Breast epithelium (tissue), 4 donors: Measurements from ENCODE around the gene TYMS. TPM values are rescaled to one million over a fixed set of nuclear protein-coding genes. Genes with fewer than 3 reads are reported as not detected.

Experiments used
- DNase-seq, 2 donors: peaks; one replicate each; pipeline ENCODE4 v3.0.0-alpha.2; 2019; ENCODE audit warnings: low spot score in 2 of 2
- H3K27ac ChIP-seq, 2 donors: fragments of 200-600 bp; sonication (generic) in 1 of 2; one replicate each; pipeline ENCODE4 v1.5.1; 2016 to 2019; ENCODE audit warnings: mild to moderate bottlenecking in 1 of 2
- H3K27me3 ChIP-seq, 2 donors: fragments of 200-600 bp; sonication (generic) in 1 of 2; one replicate each; pipeline versions ENCODE4 v1.5.1 to v1.6.0; 2017 to 2019; ENCODE audit warnings: control low read depth in 1 of 2, mild to moderate bottlenecking in 1 of 2
- H3K36me3 ChIP-seq: fragments of 200-600 bp; one replicate; pipeline ENCODE4 v1.5.1; 2019
- H3K4me1 ChIP-seq, 2 donors: fragments of 200-600 bp; sonication (generic); one replicate each; pipeline ENCODE4 v1.5.1; 2016 to 2019; ENCODE audit warnings: control low read depth in 1 of 2
- H3K4me3 ChIP-seq, 3 donors: fragments of 200-600 bp; sonication (generic); 1 replicate in 2 of 3; 2 replicates in 1 of 3; pipeline ENCODE4 v1.5.1; 2016 to 2019; ENCODE audit warnings: mild to moderate bottlenecking in 3 of 3, moderate library complexity in 2 of 3
- H3K9me3 ChIP-seq, 2 donors: fragments of 200-600 bp; sonication (generic) in 1 of 2; one replicate each; pipeline ENCODE4 v1.5.1; 2016 to 2019; ENCODE audit warnings: control low read depth in 1 of 2
- POLR2A ChIP-seq: fragments of 450-650 bp; IDR thresholded peaks from one replicate; pipeline ENCODE4 v1.6.1; 2016; ENCODE audit warnings: antibody characterized with exemption, mild to moderate bottlenecking, moderate library complexity
- POLR2AphosphoS5 ChIP-seq, 3 donors: sonication (generic); formaldehyde crosslinking; IDR thresholded peaks; one replicate each; pipeline ENCODE4 v1.6.1; 2017; ENCODE audit warnings: antibody characterized with exemption in 3 of 3
- intact Hi-C: fragments of 100-400 bp; cut with DNase I; formaldehyde crosslinking; loops from one replicate; pipeline ENCODE4 v1.15.1; 2023; ENCODE audit warnings: low total_unique reads
- total RNA-seq, 3 donors: library from RNA; depleted of rRNA; stranded (reverse); fragments of >200 nt; gene quantifications; one replicate each; pipeline ENCODE4 v1.1.0, GENCODE V29; 2016
- TF ChIP-seq, protein P1 (sequence below), 3 donors: fragments of 450-650 bp; IDR thresholded peaks; one replicate each; pipeline ENCODE4 v1.5.1; 2016 to 2017; ENCODE audit warnings: antibody characterized with exemption in 3 of 3, mild to moderate bottlenecking in 3 of 3, moderate library complexity in 3 of 3

The TYMS gene
- total RNA-seq, 3 donors from 2014 or later = 1.3 to 2.1 (median 2.0) TPM

DNA sequence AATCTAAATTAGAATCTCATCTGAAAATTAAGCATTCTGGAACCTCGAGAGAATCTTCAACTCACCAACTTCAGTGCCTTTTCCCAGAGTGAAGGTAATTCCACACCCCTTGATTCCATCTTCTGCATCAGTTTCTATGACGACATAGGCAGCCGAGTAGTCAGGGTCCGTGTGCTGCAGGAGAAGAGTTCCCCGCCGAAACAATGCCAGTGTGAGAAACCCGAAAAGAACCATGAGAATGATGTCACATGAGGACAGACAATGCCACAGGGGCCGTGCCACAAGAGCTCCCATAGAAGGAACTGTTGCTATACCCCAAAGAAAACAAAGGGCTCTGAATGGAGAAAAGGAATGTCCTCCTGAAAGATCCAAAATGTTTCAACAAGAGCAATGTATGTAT is 49.0 kb downstream of the TYMS start:
- no peak for DNase-seq
- TF ChIP-seq, protein P1, sequence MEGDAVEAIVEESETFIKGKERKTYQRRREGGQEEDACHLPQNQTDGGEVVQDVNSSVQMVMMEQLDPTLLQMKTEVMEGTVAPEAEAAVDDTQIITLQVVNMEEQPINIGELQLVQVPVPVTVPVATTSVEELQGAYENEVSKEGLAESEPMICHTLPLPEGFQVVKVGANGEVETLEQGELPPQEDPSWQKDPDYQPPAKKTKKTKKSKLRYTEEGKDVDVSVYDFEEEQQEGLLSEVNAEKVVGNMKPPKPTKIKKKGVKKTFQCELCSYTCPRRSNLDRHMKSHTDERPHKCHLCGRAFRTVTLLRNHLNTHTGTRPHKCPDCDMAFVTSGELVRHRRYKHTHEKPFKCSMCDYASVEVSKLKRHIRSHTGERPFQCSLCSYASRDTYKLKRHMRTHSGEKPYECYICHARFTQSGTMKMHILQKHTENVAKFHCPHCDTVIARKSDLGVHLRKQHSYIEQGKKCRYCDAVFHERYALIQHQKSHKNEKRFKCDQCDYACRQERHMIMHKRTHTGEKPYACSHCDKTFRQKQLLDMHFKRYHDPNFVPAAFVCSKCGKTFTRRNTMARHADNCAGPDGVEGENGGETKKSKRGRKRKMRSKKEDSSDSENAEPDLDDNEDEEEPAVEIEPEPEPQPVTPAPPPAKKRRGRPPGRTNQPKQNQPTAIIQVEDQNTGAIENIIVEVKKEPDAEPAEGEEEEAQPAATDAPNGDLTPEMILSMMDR (IDR thresholded peaks at IDR 0.05) = no peak
- TF ChIP-seq POLR2A (no peak), POLR2AphosphoS5 (IDR thresholded peaks at IDR 0.05) (no peak)
- H3K9me3 ChIP-seq = no peaks in the 10 kb centered on the region
- H3K36me3 ChIP-seq = no peaks in the 10 kb centered on the region
- H3K4me3 ChIP-seq = no peak overlapping the region
- H3K27ac ChIP-seq = no peak overlapping the region
- H3K27me3 ChIP-seq = no peaks in the 10 kb centered on the region
- intact Hi-C loops = no loop called here
- peaks cover 0 to 7% of the 10 kb centered on the region in 2 donors for H3K4me1 ChIP-seq

DNA sequence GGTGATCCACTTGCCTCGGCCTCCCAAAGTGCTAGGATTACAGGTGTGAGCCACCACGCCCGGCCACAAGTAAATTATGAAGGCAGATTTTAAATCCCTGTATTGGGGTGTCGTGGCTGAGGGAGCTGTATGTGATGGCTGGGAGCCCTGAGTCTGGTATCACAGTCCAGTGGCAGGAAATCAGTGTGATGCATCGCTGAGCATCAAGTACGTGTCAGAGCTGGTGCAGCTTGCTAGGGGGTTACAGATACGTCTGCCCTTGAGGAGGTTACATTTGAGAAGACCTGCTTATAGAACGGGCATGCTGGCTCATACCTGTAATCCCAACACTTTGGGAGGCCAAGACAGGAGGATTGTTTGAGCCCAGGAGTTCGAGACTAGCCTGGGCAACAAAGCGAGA is 50.6 kb downstream of the TYMS start:
- no peaks in the 10 kb centered on the region for H3K9me3 ChIP-seq
- no peak overlapping the region for H3K27ac ChIP-seq
- peaks cover 0 to 7% of the 10 kb centered on the region in 2 donors for H3K4me1 ChIP-seq
- H3K27me3 ChIP-seq = no peaks in the 10 kb centered on the region
- no peaks in the 10 kb centered on the region for H3K36me3 ChIP-seq
- H3K4me3 ChIP-seq = no peak overlapping the region
- no peak for DNase-seq
- intact Hi-C loops = no loop called here
- TF ChIP-seq POLR2A (no peak), POLR2AphosphoS5 (IDR thresholded peaks at IDR 0.05) (no peak)
- TF ChIP-seq, protein P1 (IDR thresholded peaks at IDR 0.05) = no peak

DNA sequence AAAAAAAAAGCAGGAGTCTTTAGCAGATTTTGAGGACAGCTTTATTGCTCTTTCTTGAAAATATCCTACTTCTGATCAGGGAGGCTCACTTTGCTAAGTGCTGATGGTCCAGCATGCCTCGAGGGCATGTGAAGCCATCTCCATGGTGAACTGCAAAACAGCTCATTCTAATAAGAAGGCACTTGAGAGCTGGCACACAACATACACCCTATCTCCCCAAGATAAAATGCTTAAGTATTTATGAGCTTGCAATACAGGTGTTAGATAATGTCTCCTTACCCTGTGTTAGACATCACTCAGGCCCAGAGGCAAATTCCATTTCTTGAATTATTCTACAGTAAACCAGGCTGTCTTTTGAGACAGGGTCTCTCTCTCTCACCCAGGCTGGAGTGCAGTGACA is 52.3 kb downstream of the TYMS start:
- Histone ChIP-seq H3K9me3 (no peaks in the 10 kb centered on the region), H3K4me1 (peaks cover 0 to 7% of the 10 kb centered on the region in 2 donors), H3K27me3 (no peaks in the 10 kb centered on the region), H3K27ac (no peak overlapping the region), H3K4me3 (no peak overlapping the region), H3K36me3 (no peaks in the 10 kb centered on the region)
- intact Hi-C loops = loop anchor here (5.0 kb wide), 1 partner anchor 1948 kb away; the partner anchor contains the start of gene SMCHD1
- no peak for DNase-seq
- TF ChIP-seq POLR2A (no peak), POLR2AphosphoS5 (IDR thresholded peaks at IDR 0.05) (no peak)
- TF ChIP-seq, protein P1 (IDR thresholded peaks at IDR 0.05) = no peak

DNA sequence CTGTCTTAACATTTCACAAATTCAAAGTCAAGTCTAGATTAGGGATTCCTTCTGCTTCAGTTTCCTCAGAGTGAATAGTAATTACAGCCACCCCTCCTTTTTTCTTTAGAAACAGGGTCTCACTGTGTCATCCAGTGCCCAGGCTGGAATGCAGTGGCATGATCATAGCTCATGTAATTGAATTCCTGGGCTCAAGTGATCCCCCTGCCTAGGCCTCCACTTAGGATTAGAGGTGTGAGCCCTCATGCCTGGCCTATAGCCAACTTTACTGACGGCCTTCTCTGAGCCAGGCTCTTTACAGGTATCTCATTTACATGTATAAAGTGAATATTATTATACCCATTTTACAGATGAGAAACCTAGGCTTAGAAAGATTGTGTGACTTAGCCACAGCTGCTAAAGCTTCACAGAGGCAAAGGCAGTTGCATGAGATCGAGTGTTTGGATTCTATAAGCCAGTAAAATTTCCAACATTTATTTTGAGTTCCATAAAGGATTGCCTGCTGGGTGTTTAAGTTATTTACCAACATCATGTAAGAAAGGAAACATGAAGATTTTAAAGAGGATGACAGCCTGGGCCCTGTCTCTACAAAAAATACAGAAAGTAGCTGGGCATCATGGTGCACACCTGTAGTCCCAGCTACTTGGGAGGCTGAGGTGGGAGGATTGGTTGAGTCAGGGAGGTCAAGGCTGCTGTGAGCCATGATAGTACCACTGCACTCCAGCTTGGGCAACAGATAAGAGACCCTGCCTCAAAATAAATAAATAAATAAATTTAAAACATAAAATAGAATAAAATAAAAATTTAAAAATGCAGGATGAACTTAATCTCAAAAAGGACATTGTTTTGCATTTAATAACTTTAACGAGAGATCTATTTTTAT is 53.2 kb downstream of the TYMS start:
- H3K4me1 ChIP-seq = peaks cover 0 to 7% of the 10 kb centered on the region in 2 donors
- intact Hi-C loops = loop anchor here (5.0 kb wide), 1 partner anchor 1947 kb away; the partner anchor contains the start of gene SMCHD1
- no peaks in the 10 kb centered on the region for H3K27me3 ChIP-seq
- no peaks in the 10 kb centered on the region for H3K36me3 ChIP-seq
- peak overlapping the region in 2 of 3 donors; percentile 77 to 84 for H3K4me3 ChIP-seq
- no peak for TF ChIP-seq POLR2A
- TF ChIP-seq POLR2AphosphoS5 (IDR thresholded peaks at IDR 0.05) = no peak
- TF ChIP-seq, protein P1 (IDR thresholded peaks at IDR 0.05) = no peak
- DNase-seq = no peak
- no peaks in the 10 kb centered on the region for H3K9me3 ChIP-seq
- peak overlapping the region; percentile 13 to 91 for H3K27ac ChIP-seq

DNA sequence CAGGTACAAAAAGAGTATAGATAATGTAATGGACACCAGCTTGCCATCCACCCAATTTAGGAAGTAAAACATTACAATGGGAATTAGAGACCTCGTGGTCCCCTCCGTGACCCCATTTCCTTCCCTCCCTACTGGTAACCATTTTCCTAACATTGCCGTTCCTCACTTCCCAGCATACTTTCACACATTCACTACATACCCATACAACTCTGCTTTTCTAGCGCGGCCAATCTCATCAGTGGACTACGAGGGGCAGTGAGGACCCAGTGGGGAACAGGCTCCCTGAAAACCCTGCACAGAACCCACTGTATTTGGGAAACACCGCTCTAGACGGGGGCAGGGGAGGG is 53.8 kb downstream of the TYMS start:
- Histone ChIP-seq H3K27me3 (no peaks in the 10 kb centered on the region), H3K27ac (peak overlapping the region; percentile 91), H3K36me3 (no peaks in the 10 kb centered on the region), H3K9me3 (no peaks in the 10 kb centered on the region), H3K4me3 (peak overlapping the region; percentile 61 to 84 (median 77)), H3K4me1 (peaks cover 0 to 7% of the 10 kb centered on the region in 2 donors)
- DNase-seq = no peak
- TF ChIP-seq POLR2AphosphoS5 (IDR thresholded peaks at IDR 0.05) = peak in 1 of 3 donors; percentile 22
- no peak for TF ChIP-seq POLR2A
- intact Hi-C loops = loop anchor here (5.0 kb wide), 1 partner anchor 1946 kb away; the partner anchor contains the start of gene SMCHD1
